ENCODE data around the gene VAMP2.
A peak's percentile ranks its signal among the peaks of the same experiment; 100 is the strongest.
"Not testable (repeated sequence)": the region's sequence is repeated elsewhere in the genome, so short reads cannot be mapped to it uniquely, and the experiment has no call there.

Gene VAMP2

GRCh38 chr17:8175795-8176196 lies 13.0 kb upstream of the VAMP2 start:
- DNase-seq, result no peak

- no peak for DNase-seq
Measured at GRCh38 chr17:8173871-8174322, 11.1 kb upstream of the VAMP2 start.

GRCh38 chr17:8173056-8173870 lies 10.5 kb upstream of the VAMP2 start:
- DNase-seq, result peak; percentile 100

DNA sequence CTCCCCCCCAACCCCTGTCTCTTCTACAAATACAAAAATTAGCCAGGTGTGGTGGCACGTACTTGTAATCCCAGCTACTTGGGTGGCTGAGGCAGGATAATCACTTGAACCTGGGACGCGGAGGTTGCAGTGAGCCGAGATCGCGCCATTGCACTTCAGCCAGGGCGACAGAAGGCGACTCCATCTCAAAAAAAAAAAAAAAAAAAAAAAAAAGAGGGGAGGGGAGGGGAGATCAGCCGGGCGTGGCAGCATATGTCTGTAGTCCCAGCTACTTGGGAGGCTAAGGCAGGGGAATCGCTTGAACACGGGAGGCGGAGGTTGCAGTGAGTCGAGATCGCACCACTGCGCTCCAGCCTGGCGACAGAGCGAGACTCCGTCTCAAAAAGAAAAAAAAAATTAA lies 7.4 kb upstream of the VAMP2 start:
- DNase-seq, result not testable (repeated sequence)

GRCh38 chr17:8167526-8167925 lies 4.8 kb upstream of the VAMP2 start:
- no peak for DNase-seq

GRCh38 chr17:8166731-8167130 lies 4.0 kb upstream of the VAMP2 start:
- DNase-seq, result no peak

- DNase-seq, result no peak
Measured at GRCh38 chr17:8164815-8165131, 2.0 kb upstream of the VAMP2 start.

GRCh38 chr17:8163978-8164814 lies 1.4 kb upstream of the VAMP2 start:
- peak; percentile 37 for DNase-seq

DNA sequence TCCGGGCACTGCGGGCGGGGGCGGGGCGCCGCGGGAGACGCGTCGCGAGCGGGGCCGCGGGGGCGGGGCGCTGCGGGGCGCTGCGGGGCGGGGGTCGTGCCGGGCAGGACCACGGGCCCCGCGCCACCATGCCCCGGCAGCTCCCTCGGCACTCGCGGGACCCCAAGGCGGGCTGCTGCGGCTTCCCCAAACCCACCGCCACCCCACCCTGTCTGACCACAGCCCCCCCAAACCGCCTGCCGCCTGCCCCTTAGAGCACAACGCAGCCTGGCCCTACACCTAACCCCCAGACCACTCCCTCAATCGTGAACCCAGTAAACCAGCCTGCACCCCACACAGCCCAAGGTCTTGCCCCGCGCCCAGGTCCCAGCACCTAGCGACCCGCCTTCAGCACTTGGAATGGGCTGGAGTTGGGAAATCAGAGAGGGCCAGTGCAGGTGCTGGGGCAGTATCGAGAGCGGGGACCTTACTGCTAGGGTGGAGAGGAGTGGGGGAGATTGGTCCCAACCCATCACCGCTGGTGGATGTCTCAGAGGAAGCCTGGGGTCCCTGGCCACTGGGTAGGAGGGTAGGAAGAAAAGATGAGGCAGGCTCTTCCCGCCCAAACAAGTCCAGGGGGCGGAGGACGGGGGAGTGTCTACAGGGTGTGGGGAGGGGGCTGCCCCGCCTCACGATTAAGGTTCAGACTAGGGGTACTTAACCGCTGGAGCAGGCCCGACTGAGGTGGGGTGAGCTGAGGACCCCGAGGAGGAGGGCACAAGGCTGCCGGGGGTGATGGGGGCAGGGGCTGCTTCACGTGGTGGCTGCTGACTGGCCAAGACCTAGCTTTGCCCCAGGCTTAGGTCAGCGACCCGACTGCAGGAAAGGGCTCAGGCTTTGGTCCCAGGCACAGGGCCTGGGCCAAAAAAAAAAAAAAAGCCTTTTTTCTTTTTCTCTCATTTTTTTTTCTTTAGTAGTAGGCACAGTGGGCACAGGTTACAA lies 539 bp upstream of the VAMP2 start:
- peak; percentile 6 for DNase-seq

DNA sequence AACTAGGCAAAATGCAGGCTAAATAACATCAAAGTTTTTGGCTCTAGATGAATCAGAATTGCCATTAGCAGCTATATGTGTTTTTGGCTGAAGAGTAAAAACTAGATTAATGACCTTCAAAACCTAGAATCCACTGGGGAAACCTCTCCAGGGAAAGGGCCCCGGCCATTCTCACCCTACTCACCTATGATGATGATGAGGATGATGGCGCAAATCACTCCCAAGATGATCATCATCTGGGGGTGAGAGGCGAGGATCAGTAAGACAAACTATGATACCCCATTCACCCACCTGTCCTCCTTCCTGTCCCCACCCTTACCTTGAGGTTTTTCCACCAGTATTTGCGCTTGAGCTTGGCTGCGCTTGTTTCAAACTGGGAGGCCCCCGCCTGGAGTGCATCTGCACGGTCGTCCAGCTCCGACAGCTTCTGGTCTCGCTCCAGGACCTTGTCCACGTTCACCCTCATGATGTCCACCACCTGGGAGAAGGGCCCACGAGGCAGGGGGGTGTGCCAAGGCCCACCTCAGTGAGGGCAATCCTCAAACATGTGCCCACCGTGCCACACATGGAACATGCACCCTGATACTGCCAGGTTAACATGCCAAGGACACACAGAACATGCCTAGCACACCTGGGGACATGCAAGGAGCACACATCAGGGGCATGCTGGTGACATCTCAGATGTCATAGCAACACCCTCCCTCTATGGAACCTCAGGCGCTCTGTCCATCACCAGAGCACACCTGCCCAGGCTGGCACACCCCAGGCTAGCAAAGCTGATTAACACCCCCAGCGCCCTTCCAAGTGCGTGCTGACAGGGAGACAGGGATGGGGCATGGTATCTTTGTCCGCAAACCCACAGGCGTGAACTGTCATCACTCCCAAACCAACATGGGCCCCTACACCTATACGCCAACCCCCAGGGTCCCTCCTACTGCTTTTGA lies 1.2 kb downstream of the VAMP2 start:
- no peak for DNase-seq

GRCh38 chr17:8160741-8161221 lies 2.0 kb downstream of the VAMP2 start:
- DNase-seq, result no peak

DNA sequence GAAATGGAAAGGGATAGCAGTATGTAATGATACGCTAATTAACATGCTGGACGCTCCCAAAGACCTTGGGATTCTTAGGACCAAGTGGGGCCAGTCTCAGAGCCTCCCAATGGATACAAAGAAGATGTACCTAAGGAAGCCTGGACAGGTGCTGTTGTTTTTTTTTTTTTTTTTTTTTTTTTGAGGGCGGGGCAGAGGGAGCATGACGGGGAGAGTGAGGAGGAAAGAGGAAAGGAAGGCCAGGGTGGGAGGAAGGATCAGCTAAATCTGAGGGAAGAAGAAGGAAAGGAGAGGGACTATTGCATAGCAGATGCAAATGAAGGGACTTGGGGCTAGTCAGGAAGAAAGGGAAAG lies 2.5 kb downstream of the VAMP2 start:
- DNase-seq, result no peak

- DNase-seq, result no peak
Measured at GRCh38 chr17:8159459-8160223, 3.1 kb downstream of the VAMP2 start.

DNA sequence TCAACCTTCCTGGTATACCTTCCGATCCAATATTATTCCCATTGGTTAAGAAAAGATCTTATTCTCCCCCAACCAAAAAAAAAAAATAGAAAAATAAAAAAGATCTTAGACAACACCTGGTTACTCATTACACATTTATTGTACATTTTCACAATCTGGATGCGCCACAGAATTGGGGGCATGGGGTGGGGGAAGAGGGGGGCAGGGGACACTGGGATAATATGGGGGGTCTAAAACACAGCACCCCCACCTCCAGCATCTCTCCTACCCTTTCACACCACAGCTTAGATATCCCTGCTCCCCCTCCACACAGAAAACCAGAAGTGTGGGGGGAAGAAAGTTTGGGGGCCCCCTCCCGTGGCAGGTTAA lies 3.7 kb downstream of the VAMP2 start:
- DNase-seq, result no peak

- peak; percentile 74 for DNase-seq
Measured at GRCh38 chr17:8158267-8159031, 4.3 kb downstream of the VAMP2 start.

GRCh38 chr17:8156246-8156992 lies 6.3 kb downstream of the VAMP2 start:
- peak; percentile 100 for DNase-seq

DNA sequence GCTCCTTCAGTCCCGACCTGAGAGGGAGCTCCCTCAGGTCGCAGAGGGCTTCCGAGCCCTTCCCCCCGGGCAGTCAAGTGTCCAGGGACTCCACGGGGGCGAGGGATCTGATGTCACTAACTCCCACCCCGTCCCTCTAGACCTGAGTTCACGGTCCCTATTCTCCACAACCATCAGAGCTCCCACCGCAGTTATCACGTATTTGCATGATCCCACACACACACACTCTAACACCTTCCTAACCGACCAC lies 6.8 kb downstream of the VAMP2 start:
- DNase-seq, result no peak

DNA sequence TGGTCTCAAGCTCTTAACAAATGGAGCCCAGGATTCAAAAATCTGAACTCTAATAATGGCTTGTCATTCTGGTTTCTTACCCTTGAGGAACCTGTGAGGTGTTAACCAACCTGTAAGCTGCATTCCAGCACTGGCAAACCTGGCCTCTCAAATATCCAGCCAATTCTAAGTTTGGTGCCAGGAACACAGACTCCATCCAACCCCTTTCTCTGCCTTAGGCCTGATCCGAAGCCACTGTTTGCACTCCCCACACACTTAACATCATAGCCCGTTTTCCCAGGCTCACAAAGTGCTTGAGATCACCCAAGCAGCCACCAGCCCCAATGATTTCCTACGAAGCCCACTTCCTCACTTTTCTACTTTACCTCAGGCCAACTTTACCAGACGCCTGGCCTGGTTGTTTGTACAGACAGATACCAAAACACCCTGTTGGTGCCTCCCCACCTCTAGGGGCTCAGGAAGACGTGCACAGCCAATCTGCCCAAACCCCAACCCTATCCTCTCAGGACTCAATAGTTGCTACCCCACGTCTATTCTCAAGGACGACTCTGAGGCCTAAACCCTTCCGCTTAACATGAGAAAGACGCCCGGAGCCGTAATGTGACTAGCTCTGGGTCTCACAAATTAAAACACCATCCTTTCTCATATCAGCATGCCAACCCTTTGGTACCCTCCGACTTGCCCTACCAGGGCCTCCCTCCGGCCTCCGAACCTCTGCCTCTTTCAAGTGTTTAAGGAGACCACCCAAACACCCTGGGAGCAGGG lies 7.3 kb downstream of the VAMP2 start:
- no peak for DNase-seq

DNA sequence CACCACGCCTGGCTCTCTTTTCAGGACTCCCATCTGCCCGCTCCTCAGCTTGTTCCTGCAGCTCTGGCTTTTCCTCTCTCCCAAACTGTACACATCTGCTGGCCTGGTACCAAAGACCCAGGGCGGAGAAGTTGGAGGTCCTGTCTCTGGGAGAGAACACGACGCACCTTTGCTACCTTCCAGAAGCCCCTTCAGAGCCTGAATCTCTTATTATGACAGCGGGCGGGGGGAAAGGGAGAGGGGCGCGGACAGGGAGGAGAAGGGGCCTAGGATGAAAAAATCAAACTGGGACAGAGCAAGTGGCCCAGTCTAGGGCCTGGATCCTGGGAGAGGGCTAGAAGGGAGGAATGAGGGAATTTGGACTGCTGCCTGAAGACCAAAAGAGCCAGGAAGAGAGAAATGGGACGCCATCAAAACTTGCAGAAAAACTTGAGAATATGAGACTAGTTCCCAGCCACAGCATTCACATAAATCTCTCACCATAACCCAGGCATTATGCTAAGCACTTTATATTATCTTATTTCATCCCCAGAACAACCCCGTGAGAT lies 8.1 kb downstream of the VAMP2 start:
- no peak for DNase-seq

All from SHP77 treated with DMSO at 0.1 percent for 48 hours (cell line).